Stimulated activated CD4-positive, alpha-beta T cell treated with anti-CD3 and anti-CD28 coated beads, Interleukin-12 subunit alpha, Interleukin-12 subunit beta, amount 100 ng/mL, for 4 hours (primary cell): ENCODE data around the gene TIPRL.
"Not testable (repeated sequence)": the region's sequence is repeated elsewhere in the genome, so short reads cannot be mapped to it uniquely, and the experiment has no call there.

Experiments used
- DNase-seq: peaks from one replicate; pipeline ENCODE4 v3.0.0-alpha.2; 2020

TIPRL gene

DNA sequence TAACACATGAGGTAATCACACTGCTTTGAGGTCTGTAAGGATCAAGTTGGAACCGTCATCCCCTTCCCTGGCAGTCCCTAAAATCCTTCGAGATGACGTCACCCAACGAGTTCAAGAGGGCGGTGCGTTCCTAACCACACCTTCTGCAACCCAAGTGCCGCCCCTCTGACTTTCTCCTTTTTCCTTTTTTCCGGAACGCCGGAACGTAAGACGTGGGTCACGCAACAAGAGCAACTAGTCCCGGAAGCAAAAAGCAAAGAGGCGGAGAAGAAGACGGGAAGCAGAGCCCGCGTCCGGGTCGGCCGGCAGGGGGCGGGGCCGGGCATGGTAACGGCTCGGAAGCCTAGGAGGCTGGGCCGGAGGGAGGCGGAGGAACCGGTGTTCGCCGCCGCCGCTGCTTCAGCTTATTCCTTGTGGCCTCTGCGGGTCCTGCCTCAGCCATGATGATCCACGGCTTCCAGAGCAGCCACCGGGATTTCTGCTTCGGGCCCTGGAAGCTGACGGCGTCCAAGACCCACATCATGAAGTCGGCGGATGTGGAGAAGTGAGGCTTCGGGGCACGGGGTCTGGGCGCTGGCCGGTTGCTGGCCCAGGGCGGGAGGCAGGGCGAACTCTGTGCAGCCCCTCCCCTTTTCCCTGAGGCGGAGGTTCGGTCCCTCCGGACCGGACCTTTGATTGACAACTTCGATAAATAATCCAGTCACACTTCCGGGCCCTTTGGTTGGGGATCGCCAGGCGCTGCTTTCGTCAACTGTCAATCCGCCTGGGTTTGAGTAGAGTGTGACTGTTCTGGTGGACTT, at the start of gene TIPRL:
TSS of gene TIPRL (plus strand) at position 325 of the 800 bp plus-strand sequence. CDS start at position 441, 116 bp downstream.
- DNase-seq = peak; percentile 94

DNA sequence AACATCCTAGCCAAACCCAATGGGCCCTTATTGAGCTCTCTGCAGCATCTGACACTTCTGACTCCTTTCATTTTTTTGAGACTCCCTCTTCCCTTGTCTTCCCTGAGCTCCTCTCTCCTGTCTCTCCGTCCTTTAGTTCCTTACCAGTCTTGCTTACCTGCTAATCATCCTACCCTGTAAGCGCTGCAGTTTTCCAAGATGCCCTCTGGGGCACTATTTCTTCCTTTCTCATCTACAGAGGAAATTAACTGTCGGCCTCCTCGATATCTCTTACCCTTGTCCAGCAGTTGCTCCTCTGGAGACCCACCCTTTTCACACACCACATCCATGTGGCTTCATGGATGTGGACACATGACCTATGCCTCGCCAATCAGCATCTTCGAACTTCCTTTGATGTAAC, 48.8 kb upstream of the TIPRL start:
- DNase-seq = no peak

DNA sequence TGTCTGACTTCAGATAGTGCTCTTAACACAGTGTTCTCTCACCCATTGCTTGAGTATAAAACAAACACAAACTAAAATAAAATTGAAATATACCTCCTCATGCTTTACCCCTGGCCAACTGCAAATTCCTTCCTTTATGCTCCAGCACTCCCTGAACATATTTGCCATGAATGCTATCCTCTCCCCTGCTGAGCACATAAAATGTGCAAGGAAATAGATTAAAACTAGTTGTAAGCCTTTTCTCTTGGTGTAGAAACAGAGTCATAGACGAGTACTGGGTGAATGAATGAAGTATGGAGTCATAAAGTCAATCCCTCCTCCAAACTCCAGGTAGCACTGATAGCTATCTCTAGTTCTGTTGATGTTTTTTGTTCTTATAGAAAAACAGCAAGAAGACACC, 44.6 kb upstream of the TIPRL start:
- DNase-seq = no peak

DNA sequence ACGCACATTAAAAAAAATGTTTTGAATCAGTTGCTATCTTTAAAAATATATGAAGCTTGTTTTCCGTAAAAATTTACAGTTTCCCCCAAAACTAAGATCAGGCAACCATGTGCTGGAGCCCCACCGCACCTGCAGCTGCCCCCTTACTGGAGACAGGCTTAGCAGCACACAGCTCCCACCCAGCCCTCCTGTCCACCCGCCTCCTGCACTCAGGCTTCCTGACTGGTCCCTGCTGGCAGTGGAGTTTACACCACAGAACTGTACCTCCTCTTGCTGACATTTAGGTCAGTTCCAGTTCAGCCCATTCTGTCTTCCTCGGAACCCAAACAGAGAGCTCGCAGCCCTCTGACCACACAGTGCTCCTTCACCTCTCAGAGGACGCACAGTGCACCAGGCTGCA, 44.1 kb upstream of the TIPRL start:
- no peak for DNase-seq

DNA sequence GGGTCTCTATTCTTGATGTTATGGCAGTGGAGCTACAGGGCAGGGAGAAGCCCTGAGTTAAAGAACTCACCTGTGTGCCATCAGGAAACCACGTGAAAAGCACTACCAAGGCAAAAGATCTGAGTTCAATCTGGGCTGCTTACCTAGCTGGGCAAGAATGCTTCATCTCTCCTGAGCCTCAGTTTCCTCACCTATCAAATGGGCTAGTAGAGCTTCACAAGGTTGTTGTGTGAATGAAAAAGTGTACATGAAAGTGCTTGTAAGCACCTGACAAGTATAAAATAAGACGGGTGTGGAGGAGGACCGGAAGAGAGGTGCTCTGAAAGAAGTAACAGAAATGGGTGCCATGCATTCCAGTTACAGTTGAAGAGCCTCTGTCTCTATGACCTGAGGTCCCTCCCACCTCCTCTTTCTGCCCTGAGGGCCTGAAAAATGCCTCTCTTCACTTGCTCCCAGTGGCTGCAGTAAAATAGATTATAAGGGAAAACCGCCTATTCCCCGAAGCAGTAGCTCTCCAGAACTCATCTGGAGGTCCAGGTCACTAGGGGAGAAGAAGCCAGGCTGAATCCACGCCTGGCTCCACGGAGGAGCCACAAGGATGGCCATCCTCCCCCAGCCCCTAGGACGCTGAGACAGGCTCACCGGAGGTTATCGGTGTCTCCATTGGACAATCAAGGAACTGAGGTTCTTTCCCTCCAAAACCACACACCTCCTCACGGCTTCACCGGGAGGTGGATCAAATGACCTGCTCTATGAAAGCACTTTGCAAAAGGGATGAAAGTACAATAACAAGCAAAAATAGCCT, 43.4 kb upstream of the TIPRL start:
- DNase-seq = no peak

DNA sequence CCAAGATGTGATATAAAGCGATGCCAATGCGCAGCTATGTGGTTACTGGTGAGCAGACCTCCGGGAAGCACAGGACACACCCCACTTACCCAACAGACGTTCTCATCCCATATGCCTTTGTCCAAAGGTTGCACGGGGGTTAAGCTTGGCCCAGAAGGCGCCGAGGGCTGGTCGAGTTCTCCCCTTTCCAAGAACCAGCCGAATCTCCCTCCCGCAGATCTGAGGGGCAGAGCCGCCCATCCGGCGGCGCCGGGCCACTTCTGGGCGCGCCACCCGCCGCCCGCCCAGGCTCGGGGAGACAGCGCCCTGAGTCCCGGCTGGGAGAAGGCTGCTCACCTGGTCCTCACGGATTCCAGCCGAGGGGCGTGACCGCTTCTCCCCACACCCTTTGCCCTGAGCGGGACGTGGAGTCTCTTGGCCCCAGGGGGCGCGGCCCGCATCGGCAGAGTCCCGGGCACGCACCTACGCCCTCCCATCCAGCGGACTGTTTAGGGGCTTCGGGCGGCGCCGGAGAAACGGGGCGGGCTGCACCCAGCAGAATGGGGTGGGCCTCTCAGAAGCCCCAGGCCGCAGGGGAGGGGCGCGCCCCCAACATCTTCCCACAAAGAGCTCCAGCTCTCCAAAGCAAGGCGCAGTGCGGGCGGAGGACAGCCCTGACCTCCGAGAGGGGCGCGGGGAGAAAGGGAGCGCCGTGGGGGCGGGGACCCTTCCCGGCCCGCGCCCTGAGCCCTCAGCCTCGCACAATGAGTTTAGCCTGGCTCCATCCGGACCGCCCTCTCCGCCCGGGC, 42.6 kb upstream of the TIPRL start:
- peak; percentile 6 for DNase-seq

DNA sequence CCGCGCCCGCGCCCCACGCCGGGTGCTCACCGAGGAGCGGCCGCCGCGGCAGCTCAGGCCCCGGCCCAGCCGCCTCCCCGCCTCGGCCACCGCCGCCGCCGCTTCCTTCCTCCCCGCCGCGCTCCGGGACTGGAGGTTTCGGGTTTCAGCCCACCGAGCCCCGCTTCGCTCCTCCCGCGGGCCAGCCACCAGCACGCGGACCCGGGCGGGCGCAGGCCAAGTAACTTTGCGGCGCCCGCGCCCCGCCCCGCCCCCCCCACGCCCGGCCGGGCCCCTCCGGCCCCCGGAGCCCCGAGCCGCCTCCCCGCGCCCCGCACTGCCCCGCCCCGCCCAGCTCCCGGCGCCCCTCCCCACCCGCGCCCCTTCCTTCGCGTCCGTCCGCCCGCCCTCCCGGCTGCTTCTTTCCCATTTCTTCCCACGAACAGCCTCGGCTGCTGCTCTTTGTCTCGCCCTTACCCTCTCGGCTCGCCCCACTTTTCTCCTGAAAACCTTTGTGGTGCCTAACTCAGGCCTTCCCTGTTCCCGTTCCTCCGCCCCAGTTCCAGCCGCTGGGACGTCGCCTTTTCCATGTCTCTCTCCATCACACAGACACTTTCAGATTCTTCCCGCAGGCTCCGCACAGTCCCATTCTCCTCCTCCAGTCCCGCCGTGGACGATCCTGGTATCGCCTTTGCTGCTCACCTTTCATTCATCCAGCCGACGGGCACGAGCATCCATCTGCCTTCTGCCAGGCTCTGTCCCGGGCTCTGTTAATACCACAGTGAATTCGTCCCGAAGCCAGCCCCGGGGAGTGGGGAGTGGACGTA, 41.9 kb upstream of the TIPRL start, which contains the start of gene GPR161:
TSS of gene GPR161 (minus strand) at position 222 of the 806 bp plus-strand sequence. CDS start 32,080 bp downstream, outside the sequence.
- DNase-seq = peak; percentile 17

DNA sequence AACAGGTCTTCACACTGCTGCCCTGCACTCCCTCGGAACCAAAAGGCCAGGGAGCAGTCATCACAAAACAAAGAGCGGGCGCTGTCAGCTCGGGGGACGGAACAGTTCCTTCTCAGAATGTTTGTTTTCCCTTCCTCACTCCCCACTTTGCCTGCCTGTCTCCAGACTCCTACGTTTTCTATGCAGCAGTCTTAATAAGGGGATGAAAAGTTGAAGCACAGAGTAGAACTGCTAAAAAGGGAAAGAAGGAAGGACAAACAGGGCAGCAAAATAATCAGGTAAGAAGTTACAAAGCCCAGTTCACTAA, 41.3 kb upstream of the TIPRL start:
- no peak for DNase-seq

DNA sequence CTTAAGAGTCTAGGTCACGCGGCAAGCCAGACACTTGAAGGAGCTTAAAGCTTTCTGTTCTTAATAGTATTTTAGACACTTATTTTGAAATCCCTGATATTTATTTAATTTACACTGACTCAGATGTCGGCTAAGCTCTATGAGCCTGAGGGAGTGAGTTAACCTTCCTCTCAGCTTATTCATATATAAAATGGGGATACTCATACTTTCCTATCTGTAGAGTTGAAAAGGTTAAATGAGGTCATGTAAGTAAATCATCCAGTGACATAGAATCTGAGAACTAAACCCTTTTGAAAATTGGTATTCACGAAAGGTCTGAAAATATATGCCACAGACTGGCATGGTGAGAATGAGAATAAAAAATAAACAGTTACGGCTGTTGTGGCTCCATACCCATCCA, 40.6 kb upstream of the TIPRL start:
- no peak for DNase-seq

DNA sequence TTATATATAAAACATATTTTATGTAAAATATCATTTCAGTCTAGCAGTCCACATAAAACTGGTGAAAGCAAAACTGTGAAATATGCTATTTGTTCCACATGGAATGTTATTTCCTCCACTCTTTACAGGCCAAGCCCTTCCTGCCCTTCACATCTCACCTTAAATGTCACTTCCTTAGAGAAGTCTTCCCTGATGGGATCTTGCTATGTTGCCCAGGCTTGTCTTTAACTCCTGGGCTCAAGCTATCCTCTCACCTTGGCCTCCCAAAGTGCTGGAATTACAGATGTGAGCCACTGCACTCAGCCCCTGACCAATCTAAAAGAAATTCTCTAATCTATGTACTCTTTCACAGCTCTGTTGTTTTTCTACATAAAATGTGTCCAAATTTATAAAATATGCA, 39.7 kb upstream of the TIPRL start:
- DNase-seq = no peak

DNA sequence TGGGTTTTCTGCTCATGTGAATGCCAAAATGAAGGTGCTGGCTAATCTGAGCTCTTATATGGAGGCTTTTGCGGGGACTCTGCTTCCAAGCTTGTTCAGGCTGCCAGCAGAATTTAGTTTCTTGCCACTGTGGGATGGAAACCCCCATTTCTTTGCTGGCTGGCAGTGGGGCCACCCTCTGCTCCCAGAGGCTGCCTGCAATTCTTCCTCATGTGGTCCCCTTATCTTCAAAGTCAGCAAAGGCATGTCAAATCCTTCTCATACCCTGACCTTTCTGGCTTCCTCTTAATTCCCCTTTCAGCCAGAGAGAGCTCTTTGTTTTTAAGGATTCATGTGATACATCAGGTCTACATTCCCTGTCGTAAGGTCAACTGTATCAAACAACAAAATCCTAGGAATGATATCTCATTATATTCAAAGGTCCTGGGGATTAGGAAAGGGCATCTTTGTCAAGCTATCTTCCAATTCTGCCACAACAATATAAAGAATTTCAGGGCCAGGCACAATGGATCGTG, 36.8 kb upstream of the TIPRL start:
- no peak for DNase-seq

DNA sequence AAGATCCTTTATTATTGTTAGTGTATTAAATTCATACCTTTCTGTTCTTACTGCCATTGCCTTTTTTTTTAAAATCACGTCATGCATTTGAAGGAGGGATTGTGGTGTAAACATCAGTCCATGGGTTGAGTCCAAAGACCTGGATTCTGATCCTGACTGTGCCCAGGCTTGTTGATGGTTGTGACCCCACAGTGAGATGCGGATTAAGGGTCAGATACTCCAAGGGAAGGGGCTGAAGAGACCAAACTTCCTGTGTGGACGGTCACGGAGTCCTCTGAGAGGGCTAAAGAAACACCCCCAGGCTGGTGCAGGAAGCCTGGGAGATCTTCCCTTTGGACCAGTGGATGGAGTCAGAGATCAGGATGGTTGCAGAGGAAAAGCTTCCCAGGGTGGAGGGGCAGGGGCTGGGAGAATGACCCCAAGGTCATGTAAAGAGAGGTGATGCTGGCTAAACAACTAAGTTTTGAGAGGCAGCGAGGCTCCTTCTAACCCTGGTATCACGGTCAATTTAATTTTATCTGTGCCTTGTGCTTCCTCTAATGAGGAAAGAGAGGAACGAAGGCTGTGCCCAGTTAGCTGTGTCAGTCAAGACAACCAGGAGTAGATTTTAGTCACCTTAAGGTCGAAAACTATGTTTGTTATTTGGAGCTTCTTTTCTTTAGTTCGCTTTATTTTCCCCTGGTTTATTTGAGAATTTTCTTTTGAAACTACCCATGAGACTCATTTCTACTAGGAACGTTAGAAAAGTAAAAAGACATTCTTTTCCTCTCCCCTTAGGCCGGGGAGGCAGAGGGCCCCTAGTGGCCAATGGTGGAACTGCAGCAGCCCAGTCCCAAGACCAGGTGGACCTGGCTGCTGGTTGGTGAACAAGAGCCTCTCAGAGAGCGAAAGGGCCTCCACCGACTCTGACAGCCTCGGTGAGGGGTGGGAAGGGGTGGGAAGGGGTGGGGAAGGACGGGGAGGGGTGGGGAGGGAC, 33.3 kb upstream of the TIPRL start:
- DNase-seq = peak; percentile 89

DNA sequence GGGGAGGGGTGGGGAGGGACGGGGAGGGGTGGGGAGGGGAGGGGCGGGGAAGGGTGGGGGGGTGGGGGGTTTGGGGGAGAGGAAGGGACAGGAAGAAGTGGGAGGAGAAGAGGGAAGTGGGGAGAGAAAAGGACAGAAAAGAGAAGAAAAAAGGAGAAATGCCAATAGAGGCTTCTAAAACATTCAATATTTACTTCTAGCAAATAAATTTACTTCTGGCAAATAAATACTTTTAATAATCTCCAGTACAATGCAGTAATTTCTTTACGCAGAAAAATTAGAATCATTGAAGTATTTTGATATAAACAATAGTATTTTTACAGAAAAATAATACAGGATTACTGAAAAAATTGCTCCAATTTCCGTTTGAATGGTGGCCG, 32.6 kb upstream of the TIPRL start:
- DNase-seq = no peak

DNA sequence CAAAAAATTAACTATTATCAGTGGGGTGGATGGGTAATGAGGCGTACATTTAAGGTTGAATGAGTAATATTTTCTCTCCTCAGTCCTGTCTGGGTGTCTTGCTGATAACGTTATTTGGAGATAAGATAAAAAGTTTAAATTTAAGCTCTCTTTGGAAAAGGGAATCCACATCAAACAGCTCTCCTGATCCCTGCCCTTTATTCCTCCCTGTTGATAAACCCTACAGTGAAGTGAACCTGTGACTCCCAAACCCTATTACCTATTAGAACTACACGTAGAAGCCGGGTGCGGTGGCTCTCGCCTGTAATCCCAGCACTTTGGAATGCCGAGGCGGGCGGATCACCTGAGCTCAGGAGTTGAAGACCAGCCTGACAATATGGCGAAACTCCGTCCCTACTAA, 32.1 kb upstream of the TIPRL start:
- DNase-seq = no peak

DNA sequence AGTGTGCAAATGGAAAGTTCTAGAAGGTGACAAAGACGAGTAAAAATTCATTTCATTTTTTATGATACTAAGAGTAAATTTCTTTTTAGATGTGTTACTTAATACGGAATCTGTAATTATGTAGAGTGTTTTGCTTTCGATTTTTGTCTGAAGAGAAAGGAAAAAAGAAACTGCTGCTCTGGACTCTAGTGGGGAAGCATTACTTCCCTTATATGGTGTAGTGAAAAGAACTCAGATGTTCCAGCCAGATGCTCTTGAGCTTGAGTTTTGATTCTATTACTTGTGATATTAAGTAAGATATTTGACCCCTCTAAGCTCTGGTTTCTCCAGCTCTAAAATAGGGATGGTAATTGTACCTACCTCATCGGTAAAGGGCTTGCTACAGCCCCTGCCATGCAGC, 29.8 kb upstream of the TIPRL start:
- DNase-seq = no peak

DNA sequence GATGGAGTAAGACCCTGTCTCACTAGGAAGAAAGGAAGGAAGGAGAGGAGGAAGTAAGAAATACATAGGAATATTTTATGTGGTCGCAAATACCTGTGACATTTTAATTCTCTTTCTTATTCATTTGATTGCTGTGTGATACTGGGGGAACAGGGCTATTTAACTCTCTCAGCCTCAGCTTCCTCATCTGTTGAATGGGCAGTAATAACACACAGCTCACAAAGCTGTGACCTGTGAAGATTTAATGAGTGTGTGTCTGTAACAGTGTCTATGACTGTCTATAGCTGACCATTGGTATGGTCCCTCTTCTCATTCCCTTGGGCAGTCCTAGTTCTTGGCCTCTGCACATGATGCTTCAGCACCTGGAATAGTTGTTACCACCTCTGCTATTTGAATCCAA, 28.5 kb upstream of the TIPRL start:
- no peak for DNase-seq

DNA sequence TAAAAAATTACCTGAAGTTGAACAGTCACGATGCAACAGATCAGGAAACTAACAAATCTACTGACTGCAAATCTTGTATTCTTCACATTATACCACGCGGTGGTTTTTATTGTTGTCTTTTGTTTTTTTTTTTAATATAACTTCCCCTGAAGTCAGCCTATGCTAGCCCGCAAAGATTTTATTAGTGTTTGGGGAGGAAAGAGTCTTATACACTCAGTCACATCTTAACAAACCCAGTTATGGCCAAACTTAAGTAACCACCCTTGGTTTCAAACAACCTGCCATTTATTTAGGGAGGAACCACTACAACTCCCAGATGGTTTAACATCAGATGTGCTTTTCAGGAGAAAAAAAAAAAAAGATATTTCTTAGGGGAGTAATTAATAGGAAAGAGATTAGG, 26.8 kb upstream of the TIPRL start:
- no peak for DNase-seq

DNA sequence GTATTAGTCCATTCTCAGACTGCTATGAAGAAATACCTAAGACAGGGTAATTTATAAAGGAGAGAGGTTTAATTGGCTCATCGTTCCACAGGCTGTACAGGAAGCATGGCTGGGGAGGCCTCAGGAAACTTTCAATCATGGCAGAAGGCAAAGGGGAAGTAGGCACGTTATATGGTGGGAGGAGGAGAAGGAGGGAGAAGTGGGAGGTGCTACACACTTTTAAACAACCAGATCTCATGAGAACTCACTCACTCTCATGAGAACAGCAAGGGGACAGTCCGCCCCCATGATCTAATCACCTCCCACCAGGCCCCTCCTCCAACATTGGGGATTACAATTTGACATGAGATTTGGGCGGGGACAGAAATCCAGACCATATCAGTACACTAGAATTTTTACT, 24.1 kb upstream of the TIPRL start:
- DNase-seq = not testable (repeated sequence)

DNA sequence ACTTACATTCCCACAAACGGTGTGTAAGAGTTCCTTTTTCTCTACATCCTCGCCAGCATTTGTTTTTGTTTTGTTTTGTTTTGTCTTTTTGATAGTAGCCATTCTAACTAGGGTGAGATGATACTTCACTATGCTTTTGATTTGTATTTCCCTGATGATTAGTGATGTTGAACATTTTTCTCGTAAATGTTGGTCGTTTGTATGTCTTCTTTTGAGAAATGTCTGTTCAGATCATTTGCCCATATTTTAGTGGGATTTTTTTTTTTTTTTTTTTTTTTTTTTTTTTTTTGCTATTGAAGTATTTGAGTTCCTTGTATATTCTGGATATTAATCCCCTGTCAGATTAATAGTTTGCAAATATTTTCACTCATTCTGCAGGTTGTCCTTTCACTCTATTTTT, 22.9 kb upstream of the TIPRL start:
- DNase-seq = no peak

DNA sequence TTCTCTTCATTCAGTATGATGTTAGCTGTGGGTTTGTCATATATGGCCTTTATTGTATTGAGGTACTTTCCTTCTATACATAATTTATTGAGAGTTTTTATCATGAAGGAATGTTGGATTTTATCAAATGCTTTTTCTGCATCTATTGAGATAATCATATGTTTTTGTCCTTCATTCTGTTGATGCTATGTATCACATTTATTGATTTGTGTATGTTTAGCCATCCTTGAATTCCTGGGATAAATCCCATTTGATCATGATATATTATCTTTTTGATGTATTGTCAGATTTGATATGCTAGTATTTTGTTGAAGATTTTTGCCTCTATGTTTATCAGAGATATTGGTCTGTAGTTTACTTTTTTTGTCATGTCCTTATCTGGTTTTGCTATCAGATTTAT, 21.1 kb upstream of the TIPRL start:
- no peak for DNase-seq

DNA sequence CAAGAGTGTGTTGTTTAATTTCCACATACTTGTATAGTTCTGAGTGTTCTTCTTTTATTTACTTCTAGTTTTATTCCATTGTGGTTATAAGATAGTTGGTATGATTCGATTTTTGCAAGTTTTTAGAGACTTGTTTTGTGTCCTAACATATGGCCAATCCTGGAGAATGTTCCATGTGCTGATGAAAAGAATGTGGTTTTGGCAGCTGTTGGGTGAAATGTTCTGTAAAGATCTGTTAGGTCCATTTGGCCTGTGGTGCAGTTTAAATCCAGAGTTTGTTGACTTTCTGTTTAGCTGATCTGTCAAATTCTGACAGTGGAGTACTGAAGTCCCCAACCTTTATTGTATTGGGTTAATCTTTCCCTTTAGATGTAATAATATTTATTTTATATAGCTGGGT, 19.5 kb upstream of the TIPRL start:
- DNase-seq = no peak
